GM18526 (cell line): ENCODE data around the gene TMIGD2.

Experiments
- POLR2A ChIP-seq: IDR thresholded peaks from 3 replicates; pipeline ENCODE4 v1.6.1; 2011; ENCODE audit not compliant: insufficient read length; ENCODE audit errors: extremely low read depth

Gene TMIGD2

GRCh38 chr19:4264812-4265211, 37.4 kb downstream of the TMIGD2 start:
- TF ChIP-seq POLR2A: no peak

GRCh38 chr19:4260613-4261191, 41.5 kb downstream of the TMIGD2 start:
- TF ChIP-seq POLR2A: no peak

GRCh38 chr19:4258181-4258580, 44.0 kb downstream of the TMIGD2 start:
- no peak for TF ChIP-seq POLR2A

- no peak for TF ChIP-seq POLR2A
These were observed 45.2 kb downstream of the TMIGD2 start for GRCh38 chr19:4257025-4257424.

GRCh38 chr19:4256563-4256962, 45.6 kb downstream of the TMIGD2 start:
- no peak for TF ChIP-seq POLR2A

GRCh38 chr19:4246767-4247593, 55.2 kb downstream of the TMIGD2 start, which contains the start of gene YJU2:
Gene YJU2 (plus strand): TSS chr19:4247080. CDS start chr19:4247147, 67 bp downstream.
- TF ChIP-seq POLR2A: peak; percentile 63
